ENCODE measurements around the gene CRLF2.
"Not testable (repeated sequence)": the region's sequence is repeated elsewhere in the genome, so short reads cannot be mapped to it uniquely, and the experiment has no call there.

CRLF2 gene

GRCh38 chrX:1169189-1169588, 43.3 kb downstream of the CRLF2 start:
- DNase-seq (ENCODE audit: low read depth, low spot score), result no peak

GRCh38 chrX:1167918-1168481, 44.4 kb downstream of the CRLF2 start:
- DNase-seq (ENCODE audit: low read depth, low spot score), result no peak

- no peak for DNase-seq (ENCODE audit: low read depth, low spot score)
Observed at GRCh38 chrX:1167466-1167865, 45.0 kb downstream of the CRLF2 start.

GRCh38 chrX:1165535-1166196, 46.8 kb downstream of the CRLF2 start:
- DNase-seq (ENCODE audit: low read depth, low spot score), result peak; percentile 75

- DNase-seq (ENCODE audit: low read depth, low spot score), result peak; percentile 83
Observed at GRCh38 chrX:1164322-1165288, 47.8 kb downstream of the CRLF2 start.

- DNase-seq (ENCODE audit: low read depth, low spot score), result no peak
Observed at GRCh38 chrX:1163231-1163630, 49.2 kb downstream of the CRLF2 start.

- DNase-seq (ENCODE audit: low read depth, low spot score), result no peak
Observed at GRCh38 chrX:1162119-1162916, 50.1 kb downstream of the CRLF2 start.

- DNase-seq (ENCODE audit: low read depth, low spot score), result no peak
Observed at GRCh38 chrX:1159548-1159947, 52.9 kb downstream of the CRLF2 start.

- not testable (repeated sequence) for DNase-seq (ENCODE audit: low read depth, low spot score)
Observed at GRCh38 chrX:1156681-1157455, 55.6 kb downstream of the CRLF2 start.

GRCh38 chrX:1153940-1154339, 58.5 kb downstream of the CRLF2 start:
- DNase-seq (ENCODE audit: low read depth, low spot score), result peak; percentile 56

GRCh38 chrX:1152090-1152489, 60.4 kb downstream of the CRLF2 start:
- no peak for DNase-seq (ENCODE audit: low read depth, low spot score)

GRCh38 chrX:1151378-1152077, 60.9 kb downstream of the CRLF2 start:
- no peak for DNase-seq (ENCODE audit: low read depth, low spot score)

GRCh38 chrX:1150569-1151347, 61.7 kb downstream of the CRLF2 start:
- no peak for DNase-seq (ENCODE audit: low read depth, low spot score)

GRCh38 chrX:1147611-1148515, 64.6 kb downstream of the CRLF2 start:
- DNase-seq (ENCODE audit: low read depth, low spot score), result no peak

- DNase-seq (ENCODE audit: low read depth, low spot score), result no peak
Observed at GRCh38 chrX:1144293-1144692, 68.2 kb downstream of the CRLF2 start.

Measured in ELF-1 (cell line).